GM19035 (cell line): Measurements from ENCODE around the gene TMPRSS12.
"Not testable (repeated sequence)": the region's sequence is repeated elsewhere in the genome, so short reads cannot be mapped to it uniquely, and the experiment has no call there.

ENCODE experiments used
- ATAC-seq: cut with Tn5 transposase; IDR thresholded peaks from one replicate; pipeline ENCODE4 v1.9.1; 2021; ENCODE audit not compliant: unreplicated experiment

TMPRSS12 gene

GRCh38 chr12:50855679-50856078, 13.0 kb downstream of the TMPRSS12 start:
- ATAC-seq = not testable (repeated sequence)

GRCh38 chr12:50859621-50860310, 17.0 kb downstream of the TMPRSS12 start:
- no peak for ATAC-seq

- ATAC-seq = no peak
These were observed 19.6 kb downstream of the TMPRSS12 start for GRCh38 chr12:50862316-50862715.

- ATAC-seq = no peak
These were observed 22.5 kb downstream of the TMPRSS12 start for GRCh38 chr12:50865266-50865665.

GRCh38 chr12:50868881-50869280, 26.2 kb downstream of the TMPRSS12 start:
- ATAC-seq = not testable (repeated sequence)

GRCh38 chr12:50882563-50882962, 39.8 kb downstream of the TMPRSS12 start:
- no peak for ATAC-seq

- ATAC-seq = no peak
These were observed 44.5 kb downstream of the TMPRSS12 start for GRCh38 chr12:50887191-50887590.

- no peak for ATAC-seq
These were observed 45.9 kb downstream of the TMPRSS12 start for GRCh38 chr12:50888666-50889065.

GRCh38 chr12:50894241-50894640, 51.5 kb downstream of the TMPRSS12 start:
- ATAC-seq = no peak

- no peak for ATAC-seq
These were observed 59.0 kb downstream of the TMPRSS12 start for GRCh38 chr12:50901685-50902113.

- ATAC-seq = not testable (repeated sequence)
These were observed 65.8 kb downstream of the TMPRSS12 start for GRCh38 chr12:50908479-50908878.

- ATAC-seq = not testable (repeated sequence)
These were observed 69.6 kb downstream of the TMPRSS12 start for GRCh38 chr12:50912361-50912760.

GRCh38 chr12:50913224-50913623, 70.5 kb downstream of the TMPRSS12 start:
- ATAC-seq = no peak

GRCh38 chr12:50914872-50915484, 72.3 kb downstream of the TMPRSS12 start:
- no peak for ATAC-seq

- no peak for ATAC-seq
These were observed 73.6 kb downstream of the TMPRSS12 start for GRCh38 chr12:50916292-50916691.

GRCh38 chr12:50918584-50919316, 76.0 kb downstream of the TMPRSS12 start:
- peak; percentile 62 for ATAC-seq

GRCh38 chr12:50922820-50923219, 80.1 kb downstream of the TMPRSS12 start:
- ATAC-seq = no peak

GRCh38 chr12:50923361-50924130, 80.8 kb downstream of the TMPRSS12 start:
- ATAC-seq = no peak

- no peak for ATAC-seq
These were observed 81.4 kb downstream of the TMPRSS12 start for GRCh38 chr12:50924131-50924438.

- peak; percentile 88 for ATAC-seq
These were observed 82.0 kb downstream of the TMPRSS12 start for GRCh38 chr12:50924439-50925341.

- ATAC-seq = no peak
These were observed 82.6 kb downstream of the TMPRSS12 start for GRCh38 chr12:50925342-50925651.
